GM21526 (cell line): ENCODE measurements around the gene CBLL1.

Source experiments
- ATAC-seq: cut with Tn5 transposase; IDR thresholded peaks from one replicate; pipeline ENCODE4 v1.9.1; 2021; ENCODE audit warnings: moderate library complexity; ENCODE audit not compliant: unreplicated experiment, low FRiP score

The CBLL1 gene

DNA sequence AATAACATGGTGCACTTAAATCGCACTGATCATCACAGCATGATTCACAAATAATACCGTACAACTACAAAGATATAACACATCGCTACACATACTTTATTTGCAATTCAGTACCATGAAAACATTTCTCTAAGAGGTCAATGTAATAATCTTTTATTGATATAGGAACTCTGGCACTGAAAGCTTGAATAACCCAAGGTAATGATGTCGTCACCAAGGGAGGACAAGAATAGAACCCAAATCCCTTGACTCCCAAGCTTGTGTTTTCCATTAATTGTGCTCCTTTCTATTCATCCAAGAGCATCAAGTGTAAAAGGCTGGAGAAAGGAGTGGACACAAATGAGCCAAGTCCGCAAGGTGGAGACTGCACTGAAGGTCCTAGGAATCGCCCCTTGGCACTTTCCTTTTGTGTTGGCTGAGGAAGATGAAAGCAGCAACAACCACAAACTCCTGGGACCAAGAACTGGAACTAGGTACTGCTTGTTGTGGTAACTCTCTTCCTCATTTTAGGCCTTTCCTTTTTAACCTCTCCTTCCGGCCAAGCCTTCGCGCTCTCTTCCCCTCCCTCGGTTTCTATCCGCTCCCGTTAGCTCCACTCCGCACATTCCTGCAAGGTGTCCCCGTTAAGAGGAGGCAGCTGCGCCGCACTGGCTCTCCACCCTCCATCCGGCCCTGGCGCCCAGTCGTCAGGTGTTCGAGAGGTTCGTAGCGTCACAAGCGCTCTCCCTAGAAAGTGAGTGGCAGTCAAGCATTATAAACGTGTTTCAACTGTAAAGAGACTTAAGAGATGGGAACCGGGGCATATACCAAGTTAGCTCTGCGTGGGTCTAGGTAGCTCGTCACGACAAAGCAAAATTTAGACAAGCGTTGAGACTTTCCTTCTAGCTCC is 1.0 kb upstream of the CBLL1 start:
- ATAC-seq, result peak; percentile 35

DNA sequence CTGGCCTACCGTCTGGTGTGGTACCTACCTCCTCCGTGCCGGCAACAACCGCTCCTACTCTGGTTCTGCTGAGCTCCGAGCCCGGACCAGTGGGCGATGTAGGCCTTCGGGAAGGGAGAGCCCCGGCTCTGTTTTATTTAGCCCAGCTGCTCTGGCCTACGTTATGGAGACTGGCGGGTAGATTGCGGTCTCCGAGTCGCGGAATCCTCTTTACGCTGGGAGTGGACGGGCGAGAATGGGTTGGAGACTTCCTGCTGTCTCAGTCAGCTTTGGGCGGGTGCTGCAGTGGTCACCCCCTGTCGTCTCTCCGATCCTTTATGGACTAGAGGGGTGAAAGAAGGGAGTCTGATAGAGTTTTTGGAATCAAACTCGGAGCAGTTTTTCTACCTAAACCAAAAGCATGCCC is 406 bp downstream of the CBLL1 start:
- peak; percentile 39 for ATAC-seq

DNA sequence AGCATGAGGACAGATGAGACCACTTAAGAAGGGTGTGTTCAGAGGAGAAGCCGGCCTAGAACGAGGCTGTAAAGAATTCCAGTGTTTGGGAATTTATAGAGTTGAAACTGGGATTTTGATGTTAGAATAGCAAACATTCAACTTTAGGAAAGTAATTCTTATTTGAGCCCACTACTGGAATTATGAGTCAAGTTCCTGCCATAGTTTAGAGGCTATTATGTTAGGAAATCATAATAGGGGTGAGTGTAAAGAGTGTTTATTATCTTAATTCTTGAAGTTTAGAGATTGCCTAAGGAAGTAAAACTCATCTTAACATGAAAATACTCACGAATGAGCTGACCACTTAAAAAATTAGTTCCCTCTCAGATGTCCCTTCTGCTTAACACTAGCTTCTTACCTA is 2.1 kb downstream of the CBLL1 start:
- no peak for ATAC-seq

DNA sequence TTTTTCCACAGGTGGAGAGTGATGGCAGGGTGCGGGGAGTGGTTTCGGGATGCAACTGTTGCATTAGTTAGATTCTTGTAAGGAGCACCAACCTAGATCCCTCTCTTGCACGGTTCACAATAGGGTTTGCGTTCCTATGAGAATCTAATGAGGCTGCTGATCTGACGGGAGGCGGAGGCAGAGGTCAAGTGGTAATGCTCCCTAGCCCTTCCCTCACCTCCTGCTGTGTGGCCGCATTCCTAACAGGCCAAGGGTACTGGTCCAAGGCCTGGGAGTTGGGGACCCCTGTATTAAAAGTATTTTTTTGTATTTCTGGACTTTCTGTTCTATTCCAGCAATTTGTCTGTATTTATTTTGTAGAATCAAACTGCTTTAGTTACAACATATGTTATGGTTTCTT is 7.2 kb downstream of the CBLL1 start:
- ATAC-seq, result no peak

DNA sequence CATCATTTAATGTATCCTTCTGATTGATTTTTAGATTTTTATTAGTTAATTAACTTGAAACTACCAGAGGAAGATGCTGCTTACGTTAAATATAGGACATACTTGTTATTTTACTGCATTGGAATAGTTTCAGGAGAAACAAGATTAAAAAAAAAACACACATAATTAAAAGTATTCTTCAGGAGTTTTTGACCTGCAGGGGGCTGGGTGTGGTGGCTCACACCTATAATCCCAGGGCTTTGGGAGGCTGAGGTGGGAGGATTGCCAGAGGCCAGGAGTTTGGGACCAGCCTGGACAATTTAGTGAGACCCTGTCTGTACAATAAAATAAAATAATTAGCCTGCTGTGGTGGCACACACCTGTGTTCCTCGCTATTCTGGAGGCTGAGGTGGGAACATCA is 10.7 kb downstream of the CBLL1 start:
- no peak for ATAC-seq

DNA sequence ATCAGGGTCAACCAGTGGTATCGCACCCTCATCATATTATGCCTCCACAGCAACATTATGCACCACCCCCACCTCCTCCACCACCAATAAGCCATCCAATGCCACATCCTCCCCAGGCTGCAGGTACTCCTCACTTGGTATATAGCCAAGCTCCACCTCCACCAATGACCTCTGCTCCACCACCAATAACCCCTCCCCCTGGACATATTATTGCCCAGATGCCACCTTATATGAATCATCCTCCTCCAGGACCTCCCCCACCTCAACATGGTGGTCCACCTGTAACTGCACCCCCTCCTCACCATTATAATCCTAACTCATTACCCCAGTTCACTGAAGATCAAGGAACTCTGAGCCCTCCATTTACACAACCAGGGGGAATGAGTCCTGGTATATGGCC is 14.7 kb downstream of the CBLL1 start:
- ATAC-seq, result no peak

DNA sequence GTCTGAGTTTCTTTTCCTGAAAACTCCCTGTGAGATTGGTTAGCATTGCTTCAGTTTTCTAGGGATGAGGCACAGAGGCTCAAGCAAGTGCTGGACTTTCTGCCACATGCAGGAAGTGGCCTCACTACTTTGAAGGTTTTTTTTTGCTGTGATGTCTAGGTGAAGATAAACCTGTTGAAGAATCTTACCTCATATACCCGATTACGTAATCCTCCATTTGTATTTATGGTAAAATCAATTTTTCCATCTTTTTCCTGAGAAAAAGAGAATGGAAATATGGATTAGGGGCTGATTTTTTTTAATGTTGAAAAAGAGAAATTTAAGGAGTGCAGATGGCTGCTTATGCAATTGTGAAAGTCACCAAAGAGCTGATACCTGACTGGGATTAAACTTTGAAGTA is 23.4 kb downstream of the CBLL1 start:
- ATAC-seq, result no peak

DNA sequence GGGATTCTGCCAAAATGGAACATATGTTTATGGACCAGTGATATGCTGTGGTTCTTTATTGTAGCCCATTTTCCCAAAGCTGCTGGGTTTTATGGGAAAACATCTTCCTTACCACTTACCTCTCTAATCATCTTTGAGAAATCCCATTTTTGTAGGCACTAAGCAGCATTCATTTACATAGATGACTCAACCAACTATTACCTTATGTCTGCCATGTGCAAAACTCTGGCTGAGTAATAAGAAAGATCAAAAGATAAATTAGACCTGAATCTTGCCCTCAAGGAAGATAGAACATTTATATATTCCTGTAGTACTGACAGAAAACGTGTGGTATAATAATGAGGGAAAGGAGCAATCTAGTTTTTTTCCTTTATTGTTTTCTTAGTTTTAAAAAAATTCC is 24.3 kb downstream of the CBLL1 start:
- no peak for ATAC-seq

DNA sequence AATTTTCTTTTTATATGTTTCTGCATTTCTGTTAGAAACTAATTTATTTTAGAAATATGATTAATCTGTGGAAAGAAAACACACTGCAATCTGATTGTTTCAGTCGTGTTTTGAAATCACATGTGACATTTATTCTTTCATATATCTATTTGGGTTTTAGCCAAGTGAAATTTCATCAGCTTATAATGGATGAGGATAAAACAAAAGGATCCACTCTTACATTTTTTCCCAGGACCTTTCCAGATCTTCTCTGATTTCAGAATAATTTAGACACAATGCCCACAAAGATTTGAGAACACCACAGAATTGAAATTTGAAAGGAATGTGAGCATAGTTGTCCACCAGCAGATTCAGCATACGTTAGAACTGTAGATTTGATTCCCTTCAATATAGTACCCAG is 29.1 kb downstream of the CBLL1 start:
- ATAC-seq, result no peak

DNA sequence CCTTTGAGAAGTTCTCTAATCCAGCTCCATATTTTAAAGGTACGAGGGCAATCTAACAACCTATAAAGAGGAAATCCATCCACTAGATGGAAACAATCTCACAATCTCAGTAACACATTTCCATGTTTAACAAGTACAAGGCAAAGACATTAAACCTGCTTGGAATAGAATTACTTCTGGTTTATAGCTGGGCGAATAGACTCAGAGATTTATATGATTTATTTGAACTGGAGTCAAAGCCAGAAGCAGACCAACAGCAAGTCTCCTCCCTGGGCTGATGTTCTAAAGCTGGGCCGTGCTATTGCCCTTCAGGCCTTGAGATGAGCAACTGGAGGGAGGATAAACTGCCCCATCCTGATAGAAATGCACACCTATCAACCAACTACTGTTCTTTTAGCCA is 33.8 kb downstream of the CBLL1 start:
- ATAC-seq, result no peak

DNA sequence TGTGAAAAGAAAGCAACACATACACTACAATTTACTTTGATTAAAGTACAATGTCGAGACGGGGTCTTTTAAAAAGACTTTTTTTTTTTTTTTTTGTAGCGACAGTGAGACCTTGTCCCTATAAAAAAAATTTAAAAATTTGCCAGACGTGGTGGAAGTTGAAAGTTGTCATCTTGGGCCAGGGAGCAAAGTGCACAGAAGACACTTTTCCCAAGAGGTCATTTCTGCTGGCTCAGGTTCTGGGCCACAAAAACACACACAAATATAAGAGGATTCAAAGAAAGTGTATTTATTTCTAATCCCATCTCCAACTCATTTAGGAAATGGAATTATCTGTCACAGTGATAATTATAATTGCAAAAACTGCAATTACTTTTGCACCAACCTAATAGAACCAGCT is 34.3 kb downstream of the CBLL1 start:
- ATAC-seq, result no peak

DNA sequence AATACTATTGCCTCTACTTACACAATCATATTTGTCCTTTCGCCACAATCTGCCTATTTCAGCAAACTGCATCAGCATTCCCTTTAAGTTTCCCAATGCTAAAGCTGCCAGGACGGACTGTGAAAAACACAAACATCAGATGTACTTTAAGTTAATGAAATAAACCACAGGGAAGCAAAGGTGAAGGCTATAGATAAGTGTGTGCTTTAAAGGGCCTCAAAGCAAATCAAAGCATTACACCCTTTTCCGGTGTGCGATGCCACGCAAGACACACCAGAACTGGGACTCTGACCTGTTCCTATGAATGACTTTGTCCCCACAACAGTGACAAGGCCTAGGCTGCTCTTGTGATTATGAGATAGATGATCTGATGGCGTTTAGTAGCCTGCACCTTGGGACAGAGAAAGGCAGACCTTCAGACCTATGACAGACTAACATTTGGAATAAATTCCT is 35.7 kb downstream of the CBLL1 start:
- no peak for ATAC-seq

DNA sequence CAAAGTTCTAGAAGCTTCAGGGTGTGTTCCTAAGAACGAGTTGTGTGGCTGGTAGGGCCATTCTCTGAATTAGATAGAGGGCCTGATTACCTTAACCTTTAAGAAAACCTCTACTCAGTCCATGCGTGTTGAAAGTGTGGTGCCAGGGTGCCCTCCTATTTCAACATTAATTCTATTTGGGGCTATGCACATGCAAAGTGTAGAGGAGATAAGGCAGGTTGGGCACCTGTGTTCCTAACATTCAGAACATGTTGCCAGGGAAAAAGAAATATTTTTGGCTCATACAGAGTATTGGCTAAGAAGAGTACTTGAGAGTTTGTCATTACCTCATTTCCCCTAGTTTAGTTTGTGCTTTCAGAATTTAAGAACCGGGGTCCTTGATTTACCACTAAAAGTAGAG is 38.4 kb downstream of the CBLL1 start:
- no peak for ATAC-seq

DNA sequence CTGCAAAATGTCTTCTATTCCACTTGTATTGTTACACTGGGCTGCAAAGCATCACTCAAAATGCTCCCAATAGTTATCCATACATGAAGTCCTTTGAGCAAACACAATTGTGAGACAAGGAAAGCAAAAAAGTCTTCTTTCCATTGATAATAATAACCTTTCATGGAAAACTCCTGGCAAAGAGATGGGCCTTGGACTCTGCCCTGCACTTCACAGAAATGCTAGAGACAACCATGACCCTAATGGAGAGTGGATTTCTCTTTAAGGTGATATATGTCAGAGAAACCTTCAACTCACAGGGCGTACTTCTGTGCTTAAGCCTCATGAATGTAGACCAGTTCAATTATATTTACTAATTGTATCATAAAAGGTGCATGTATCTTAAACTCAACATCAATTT is 39.7 kb downstream of the CBLL1 start:
- no peak for ATAC-seq

DNA sequence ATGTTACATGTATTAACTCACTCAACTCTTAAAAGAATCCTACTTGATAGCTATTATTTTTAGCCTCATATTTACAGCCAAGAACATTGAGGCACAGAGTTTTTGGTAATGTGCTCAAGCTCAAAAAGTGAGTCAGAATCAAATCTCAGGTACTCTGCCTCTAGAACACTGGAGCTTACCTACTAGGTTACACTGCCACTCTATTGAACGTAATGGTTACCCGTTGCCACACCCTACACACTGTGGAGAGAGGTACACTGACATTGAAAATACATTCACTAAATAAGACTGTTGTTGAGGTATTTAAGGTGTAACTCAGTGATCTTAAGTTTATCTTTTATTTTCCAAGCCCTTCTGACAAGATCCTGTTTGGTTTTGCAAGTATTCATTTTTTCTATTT is 41.2 kb downstream of the CBLL1 start:
- no peak for ATAC-seq

DNA sequence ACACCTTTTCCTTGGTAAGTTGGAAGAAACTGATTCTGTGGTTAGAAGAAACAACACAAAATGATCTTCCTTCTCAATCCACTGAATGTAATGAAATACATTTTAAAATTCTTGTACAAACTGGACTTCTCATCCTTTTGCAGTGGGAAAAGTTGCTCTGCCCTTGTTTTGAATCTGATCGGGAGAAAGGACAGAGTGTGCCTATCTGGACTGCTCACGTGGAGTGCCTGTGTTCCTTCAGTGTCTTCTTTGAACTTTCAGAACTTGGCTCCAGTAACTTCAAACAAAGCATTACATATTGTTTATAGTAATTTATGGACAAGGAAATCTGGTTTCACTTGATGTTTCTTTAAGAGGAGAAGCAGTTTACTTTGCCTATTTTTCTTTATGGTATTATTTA is 42.0 kb downstream of the CBLL1 start:
- ATAC-seq, result no peak

DNA sequence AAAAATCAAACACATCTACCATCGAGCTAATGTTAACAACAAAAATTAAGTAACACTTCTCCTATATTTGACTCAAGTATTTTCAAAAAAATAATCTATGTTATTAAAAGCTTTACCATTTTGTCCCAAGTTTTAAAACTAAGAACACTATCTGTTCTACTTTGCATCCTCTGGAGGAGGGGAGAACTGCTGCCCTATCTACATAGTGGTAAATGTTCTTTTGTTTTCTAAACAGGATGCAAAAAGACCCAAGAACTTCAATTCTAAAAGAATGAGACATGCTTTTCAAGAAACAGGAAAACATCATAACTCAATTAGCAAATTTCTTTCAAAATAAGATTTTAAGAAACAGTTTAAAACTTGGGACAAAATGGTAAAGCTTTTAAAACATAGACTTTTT is 44.3 kb downstream of the CBLL1 start:
- no peak for ATAC-seq

DNA sequence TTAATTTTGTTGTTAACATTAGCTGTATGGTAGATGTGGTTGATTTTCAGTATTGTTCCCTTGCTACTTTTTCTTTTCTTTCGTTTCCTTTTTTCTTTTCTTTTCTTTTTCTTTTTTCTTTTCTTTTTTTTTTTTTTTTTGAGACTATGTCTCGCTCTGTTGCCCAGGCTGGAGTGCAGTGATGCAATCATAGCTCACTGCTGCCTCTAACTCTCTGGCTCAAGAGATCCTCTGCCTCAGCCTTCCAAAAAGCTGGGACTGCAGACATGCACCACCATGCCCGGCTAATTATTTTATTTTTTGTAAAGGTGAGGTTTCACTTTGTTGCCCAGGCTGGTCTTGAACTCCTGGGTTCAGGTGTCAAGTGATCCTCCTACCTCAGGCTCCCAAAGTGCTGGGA is 44.7 kb downstream of the CBLL1 start:
- ATAC-seq, result no peak

DNA sequence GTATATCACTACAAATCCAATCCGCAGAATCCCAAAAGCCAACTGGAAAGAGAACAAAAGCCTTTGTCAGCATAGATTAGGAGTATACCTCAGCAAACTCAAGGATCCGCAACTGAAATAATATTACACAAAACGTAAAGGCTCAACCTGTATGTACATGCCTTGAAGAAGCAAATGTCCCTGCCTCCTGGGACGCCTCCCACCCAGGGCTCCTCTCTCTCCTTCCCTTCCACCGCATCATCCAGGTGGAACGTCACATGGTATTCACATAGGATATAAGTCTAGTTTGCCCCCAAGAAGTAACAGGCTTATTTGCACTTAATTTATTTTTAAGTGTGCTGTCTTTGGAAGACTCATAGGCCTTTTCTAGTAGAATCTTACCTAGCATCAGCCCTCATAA is 45.7 kb downstream of the CBLL1 start:
- no peak for ATAC-seq

DNA sequence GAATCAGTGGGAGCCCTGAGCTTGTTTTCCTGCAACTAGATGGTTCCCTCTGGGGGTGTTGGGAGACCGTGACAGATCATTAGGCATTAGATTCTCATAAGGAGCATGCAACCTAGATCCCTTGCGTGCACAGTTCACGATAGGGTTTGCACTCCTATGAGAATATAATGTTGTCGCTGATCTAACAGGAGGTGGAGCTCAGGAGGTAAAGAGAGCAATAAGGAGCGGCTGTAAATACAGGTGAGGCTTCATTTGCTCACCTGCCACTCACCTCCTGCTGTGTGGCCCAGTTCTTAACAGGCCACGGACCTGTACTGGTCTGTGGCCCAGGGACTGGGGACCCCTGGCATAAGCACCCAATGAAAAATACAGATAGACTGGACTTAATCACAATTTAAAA is 48.4 kb downstream of the CBLL1 start:
- no peak for ATAC-seq

DNA sequence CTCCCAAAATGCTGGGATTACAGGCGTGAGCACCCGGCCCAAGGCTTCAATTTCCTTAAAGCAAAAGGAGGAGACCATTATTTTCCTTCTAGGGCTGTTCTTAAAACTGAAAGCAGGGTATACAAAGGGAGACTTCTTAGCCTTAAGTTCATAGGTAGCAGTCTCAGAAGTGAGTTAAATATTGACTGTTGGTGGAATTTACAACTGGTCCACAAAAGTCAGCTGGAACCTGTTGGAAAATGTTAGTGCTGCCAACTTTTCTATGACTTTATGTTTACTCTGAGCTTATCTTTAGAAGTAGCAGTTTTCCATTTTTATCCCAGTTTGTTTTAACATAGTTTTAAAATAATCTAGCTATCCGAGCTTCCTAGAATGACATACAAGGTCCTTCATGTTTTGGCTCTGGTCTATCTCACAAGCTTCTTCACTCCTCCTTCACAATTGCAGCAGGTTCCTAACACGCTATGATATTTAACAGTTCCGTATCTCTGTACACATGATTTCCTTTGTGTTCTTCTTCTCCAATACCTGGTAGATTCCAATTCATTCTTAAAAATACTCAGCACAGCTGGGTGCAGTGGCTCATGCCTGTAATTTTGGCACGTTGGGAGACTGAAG is 55.8 kb downstream of the CBLL1 start:
- no peak for ATAC-seq

DNA sequence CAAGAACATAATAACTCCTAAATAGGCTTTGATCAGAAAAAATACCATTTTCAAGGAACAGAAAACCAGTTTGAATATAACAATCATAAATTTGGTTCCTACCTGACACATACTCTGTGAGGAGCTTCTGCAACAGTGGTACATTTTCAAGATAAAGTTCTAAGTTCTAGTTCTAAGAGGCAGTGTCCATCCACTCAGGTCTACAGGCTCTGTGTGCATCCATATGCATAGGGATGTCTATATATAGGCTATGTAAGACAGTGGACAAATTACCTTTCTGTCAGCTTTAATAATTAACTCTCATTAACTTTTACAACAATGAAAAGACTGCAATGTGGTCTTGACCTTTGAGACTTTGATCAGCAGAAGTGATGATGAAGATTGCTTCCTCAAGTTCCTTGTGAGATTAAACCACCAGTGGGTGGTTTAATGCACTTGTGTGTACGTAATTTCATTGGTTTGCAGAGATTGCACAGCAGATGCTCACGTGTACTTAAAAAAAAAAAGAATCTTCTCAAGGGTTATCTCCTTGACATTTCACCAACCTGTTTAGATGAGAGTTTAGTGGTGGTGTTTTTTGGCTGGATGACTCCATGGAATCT is 59.2 kb downstream of the CBLL1 start, which contains the start of gene SLC26A3:
TSS of gene SLC26A3 (minus strand) at position 215 of the 602 bp plus-strand sequence. CDS start 8,714 bp downstream, outside the sequence.
- ATAC-seq, result no peak
